ENCODE measurements around the gene KRT75. TPM values are rescaled to one million over a fixed set of nuclear protein-coding genes. Genes with fewer than 3 reads are reported as not detected.

KRT75 gene
- total and polyA plus RNA-seq, 2 donors (not counting 3 experiments of a cell fraction or from before 2014, with no cell fraction given) = not detected

GRCh38 chr12:52437508-52437907, 3.3 kb upstream of the KRT75 start:
- intact Hi-C loops (cut with micrococcal nuclease) (no loop called here), dilution Hi-C loops (cut with MboI; ENCODE audit: extremely low pct_ligation_motif_present, low sequenced_read_pairs) (no loop called here)
- BruUV-seq (replicated peaks) = no TSS peak
- Histone ChIP-seq H2AFZ (ENCODE audit: low read depth, low read length) (no peak overlapping the region), H4K20me1 (replicated peaks; ENCODE audit: control insufficient read depth, extremely low read depth, insufficient read depth, low read length) (no peaks in the 10 kb centered on the region), H3K27me3 (ENCODE audit: control insufficient read depth in 2 of 2, insufficient read depth in 2 of 2, low read length in 2 of 2) (peaks cover 0 to 3% of the 10 kb centered on the region in 2 experiments), H3K27ac (ENCODE audit: insufficient read depth, low read depth, low read length) (no peak overlapping the region), H3K9me1 (replicated peaks; ENCODE audit: control insufficient read depth, extremely low read depth, insufficient read depth, low read length) (no peaks in the 10 kb centered on the region), H3K9ac (replicated peaks; ENCODE audit: extremely low read depth, insufficient read depth, low read length) (no peak overlapping the region), H3K36me3 (ENCODE audit: control insufficient read depth in 2 of 2, extremely low read depth in 1 of 2, insufficient read depth in 2 of 2, low read length in 2 of 2) (no peaks in the 10 kb centered on the region), H3K79me2 (ENCODE audit: control insufficient read depth, insufficient read depth, low read length) (no peaks in the 10 kb centered on the region), H3K4me3 (replicated peaks in 1 of 3; ENCODE audit: insufficient read depth in 1 of 3, low read depth in 1 of 3, low read length in 3 of 3) (no peak overlapping the region), H3K4me2 (ENCODE audit: insufficient read depth, low read length) (no peak overlapping the region), H3K9me3 (replicated peaks; ENCODE audit: control insufficient read depth, insufficient read depth, low read length) (no peaks in the 10 kb centered on the region), H3K4me1 (ENCODE audit: control insufficient read depth, extremely low read depth, insufficient read depth, low read length) (no peaks in the 10 kb centered on the region)
- DNase-seq (ENCODE audit: low read depth, low spot score) = no peak
- no peak for TF ChIP-seq EZH2 (IDR thresholded peaks at IDR 0.05; ENCODE audit: borderline replicate concordance, low read depth, low read length, severe bottlenecking)
- no peak for TF ChIP-seq MAX (IDR thresholded peaks at IDR 0.05; ENCODE audit: insufficient read depth, insufficient read length)
- TF ChIP-seq POLR2AphosphoS5 (IDR thresholded peaks at IDR 0.05; ENCODE audit: insufficient read depth, low read depth, low read length) = no peak
- TF ChIP-seq CTCF (IDR thresholded peaks at IDR 0.05; ENCODE audit: extremely low read depth in 1 of 2, insufficient read depth in 1 of 2, low read depth in 1 of 2, low read length in 2 of 2) = no peak
- no peak for TF ChIP-seq GATA2 (IDR thresholded peaks at IDR 0.05; ENCODE audit: insufficient read depth, insufficient read length, low read depth, low read length)
- no peak for TF ChIP-seq FOS (IDR thresholded peaks at IDR 0.05; ENCODE audit: borderline replicate concordance, insufficient read depth, low read length)
- ChIA-PET CTCF (no interaction called here), POLR2A (no interaction called here)
- FAIRE-seq = no peak

All from endothelial cell of umbilical vein (primary cell).